22Rv1 (cell line): ENCODE results near the gene LAGE3.

ENCODE experiments used
- CTCF ChIP-seq: fragments of 450-650 bp; IDR thresholded peaks from 2 replicates; pipeline ENCODE4 v1.5.1; 2017; ENCODE audit warnings: mild to moderate bottlenecking
- ZFX ChIP-seq: fragments of 450-650 bp; IDR thresholded peaks from 2 replicates; pipeline ENCODE4 v1.6.1; 2017; ENCODE audit warnings: antibody characterized with exemption, borderline replicate concordance

GRCh38 chrX:154494715-154495114 lies 15.6 kb upstream of the LAGE3 start:
- TF ChIP-seq CTCF (no peak), ZFX (no peak)
